DND-41 (cell line): ENCODE data around the gene KDM5C.

ENCODE experiments used
- ATAC-seq: fragments of 200-7000 bp; cut with Tn5 transposase; 3 replicates; pipeline ENCODE4 v1.9.1; 2021; ENCODE audit warnings: low read depth; ENCODE audit not compliant: insufficient read depth
- DNase-seq: peaks from one replicate; pipeline ENCODE4 v3.0.0-alpha.2; 2020
- H2AFZ ChIP-seq: 2 replicates; pipeline ENCODE4 v1.6.0; 2012; ENCODE audit warnings: low read depth, low read length
- H3K27ac ChIP-seq: 2 replicates; pipeline ENCODE4 v1.5.1; 2012; ENCODE audit warnings: low read length, inconsistent platforms
- H3K27me3 ChIP-seq: fragments of 200-600 bp; sonication (generic); 2 replicates; pipeline ENCODE4 v1.6.0; 2012; ENCODE audit warnings: low read length, mild to moderate bottlenecking, inconsistent platforms; ENCODE audit not compliant: insufficient read depth, poor library complexity
- H3K36me3 ChIP-seq: 2 replicates; pipeline ENCODE4 v1.5.1; 2012; ENCODE audit warnings: low read length, inconsistent platforms; ENCODE audit not compliant: insufficient read depth
- H3K4me1 ChIP-seq: 2 replicates; pipeline ENCODE4 v1.5.1; 2012; ENCODE audit warnings: mild to moderate bottlenecking, low read length; ENCODE audit not compliant: insufficient read depth
- H3K4me2 ChIP-seq: 2 replicates; pipeline ENCODE4 v1.6.0; 2012; ENCODE audit warnings: mild to moderate bottlenecking, moderate library complexity, low read length, inconsistent platforms; ENCODE audit not compliant: insufficient read depth
- H3K4me3 ChIP-seq, 2 experiments: fragments of 200-600 bp in 1 of 2; shearing (Covaris generic) in 1 of 2; 2 replicates each; pipeline ENCODE4 v1.5.1; 2012 to 2016; ENCODE audit warnings: inconsistent platforms in 2 of 2, low read length in 2 of 2, mild to moderate bottlenecking in 2 of 2, low read depth in 1 of 2, moderate library complexity in 1 of 2
- H3K79me2 ChIP-seq: 2 replicates; pipeline ENCODE4 v1.6.0; 2012; ENCODE audit warnings: low read length, inconsistent platforms; ENCODE audit not compliant: insufficient read depth
- H3K9ac ChIP-seq: 2 replicates; pipeline ENCODE4 v1.6.0; 2012; ENCODE audit warnings: low read depth, mild to moderate bottlenecking, inconsistent platforms, low read length, moderate library complexity
- H3K9me3 ChIP-seq: 2 replicates; pipeline ENCODE4 v1.5.1; 2012; ENCODE audit warnings: low read length, moderate library complexity, mild to moderate bottlenecking, inconsistent platforms; ENCODE audit not compliant: insufficient read depth, severe bottlenecking
- H4K20me1 ChIP-seq: 2 replicates; pipeline ENCODE4 v1.6.0; 2012; ENCODE audit warnings: low read length; ENCODE audit not compliant: insufficient read depth
- CTCF ChIP-seq: IDR thresholded peaks from 2 replicates; pipeline ENCODE4 v1.5.1; 2012; ENCODE audit warnings: borderline replicate concordance, low read length, moderate library complexity, mild to moderate bottlenecking; ENCODE audit not compliant: poor library complexity, severe bottlenecking; ENCODE audit errors: extremely low read depth
- EZH2 ChIP-seq: IDR thresholded peaks from 3 replicates; pipeline ENCODE4 v1.6.1; 2012; ENCODE audit warnings: borderline replicate concordance, low read depth, mild to moderate bottlenecking, moderate library complexity, low read length, inconsistent platforms; ENCODE audit not compliant: severe bottlenecking

The KDM5C gene

DNA sequence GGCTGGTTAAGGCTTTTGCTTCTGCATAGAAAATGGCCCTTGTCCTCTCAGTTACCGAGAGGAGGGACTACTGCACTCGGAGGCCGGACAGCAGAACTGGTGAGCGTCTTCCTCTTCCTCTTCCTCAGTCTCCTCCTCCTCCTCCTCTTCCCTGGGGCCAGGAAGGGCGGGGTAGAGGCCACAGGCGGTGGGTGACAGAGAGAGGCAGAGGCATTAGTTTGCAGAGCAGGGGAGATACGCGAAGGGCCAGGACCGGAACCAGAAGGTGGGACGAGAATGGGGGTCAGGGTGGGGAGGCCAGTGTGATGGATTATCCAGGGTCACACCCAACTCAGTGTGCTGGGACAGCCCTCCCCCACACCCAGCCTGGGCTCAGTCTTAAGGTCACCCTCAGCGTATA is 41.9 kb upstream of the KDM5C start:
- H3K27me3 ChIP-seq: peaks cover 9% of the 10 kb centered on the region
- H3K27ac ChIP-seq: no peak overlapping the region
- H2AFZ ChIP-seq: no peak overlapping the region
- no peaks in the 10 kb centered on the region for H3K9me3 ChIP-seq
- H3K79me2 ChIP-seq: no peaks in the 10 kb centered on the region
- no peak for DNase-seq
- H4K20me1 ChIP-seq: no peaks in the 10 kb centered on the region
- no peak for ATAC-seq
- TF ChIP-seq EZH2 (no peak), CTCF (no peak)
- no peaks in the 10 kb centered on the region for H3K36me3 ChIP-seq
- H3K9ac ChIP-seq: no peak overlapping the region
- no peak overlapping the region for H3K4me3 ChIP-seq
- no peak overlapping the region for H3K4me2 ChIP-seq
- no peaks in the 10 kb centered on the region for H3K4me1 ChIP-seq

DNA sequence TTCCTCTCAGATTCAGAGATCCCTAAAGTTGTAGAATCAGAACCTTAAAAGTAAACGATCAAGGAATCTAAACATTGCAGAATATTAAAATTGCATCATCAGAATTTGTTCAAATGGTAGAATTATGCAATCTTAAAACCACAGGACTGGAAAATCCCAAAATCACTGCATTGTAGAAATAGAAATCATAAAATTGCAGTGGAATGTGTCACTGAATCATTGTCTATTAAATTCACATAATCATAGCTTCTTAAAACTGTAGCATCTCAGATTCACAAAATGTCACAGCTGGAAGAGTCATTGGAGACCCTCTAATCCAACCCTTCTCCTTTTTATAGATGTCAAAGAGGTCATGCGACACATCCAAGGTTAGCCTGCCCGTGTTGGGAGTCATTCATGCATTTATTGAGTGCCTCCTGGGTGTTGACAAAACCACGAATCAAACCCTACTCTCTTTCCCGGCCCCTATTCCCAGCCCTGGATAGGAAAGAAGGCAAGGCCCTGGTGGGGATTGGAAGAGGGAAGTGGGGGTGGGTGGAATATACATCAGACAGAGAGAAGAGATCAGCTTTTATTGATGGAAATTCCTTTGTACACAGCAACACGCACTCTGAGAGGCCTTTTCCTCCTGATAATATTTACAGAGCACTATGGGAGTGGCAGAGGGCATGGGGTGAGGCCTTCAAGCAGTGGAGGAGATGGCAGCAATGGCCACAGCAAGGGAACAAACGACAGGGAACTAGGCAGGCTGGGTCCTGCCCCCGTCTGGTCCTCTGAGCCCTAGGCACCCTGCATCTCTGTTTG is 41.0 kb upstream of the KDM5C start:
- no peaks in the 10 kb centered on the region for H3K4me1 ChIP-seq
- H3K4me2 ChIP-seq: no peak overlapping the region
- DNase-seq (no peak), ATAC-seq (no peak)
- H3K4me3 ChIP-seq: no peak overlapping the region
- no peak for TF ChIP-seq EZH2
- no peak for TF ChIP-seq CTCF
- no peaks in the 10 kb centered on the region for H4K20me1 ChIP-seq
- no peaks in the 10 kb centered on the region for H3K36me3 ChIP-seq
- H3K9me3 ChIP-seq: no peaks in the 10 kb centered on the region
- H3K9ac ChIP-seq: no peak overlapping the region
- no peaks in the 10 kb centered on the region for H3K79me2 ChIP-seq
- peaks cover 9% of the 10 kb centered on the region for H3K27me3 ChIP-seq
- no peak overlapping the region for H3K27ac ChIP-seq
- no peak overlapping the region for H2AFZ ChIP-seq

GRCh38 chrX:53263597-53264094 is 38.6 kb upstream of the KDM5C start:
- DNase-seq (no peak), ATAC-seq (no peak)
- H3K9ac ChIP-seq: no peak overlapping the region
- no peak overlapping the region for H3K4me3 ChIP-seq
- H3K4me1 ChIP-seq: no peaks in the 10 kb centered on the region
- H4K20me1 ChIP-seq: no peaks in the 10 kb centered on the region
- no peaks in the 10 kb centered on the region for H3K79me2 ChIP-seq
- no peaks in the 10 kb centered on the region for H3K36me3 ChIP-seq
- H3K27me3 ChIP-seq: peaks cover 9% of the 10 kb centered on the region
- no peak overlapping the region for H3K27ac ChIP-seq
- H3K9me3 ChIP-seq: no peaks in the 10 kb centered on the region
- H2AFZ ChIP-seq: no peak overlapping the region
- no peak overlapping the region for H3K4me2 ChIP-seq
- TF ChIP-seq CTCF: no peak
- no peak for TF ChIP-seq EZH2
